Gastroesophageal sphincter (tissue), 3 donors: ENCODE data around the gene INO80E.

Source experiments
- CTCF ChIP-seq, 4 experiments: fragments of 200-600 bp in 2 of 4; fragments of 450-650 bp in 2 of 4; sonication (generic) in 1 of 4; IDR thresholded peaks; one replicate each; pipeline ENCODE4 v1.5.1; 2017 to 2019; ENCODE audit warnings: antibody characterized with exemption in 4 of 4, mild to moderate bottlenecking in 2 of 4, moderate library complexity in 2 of 4
- EP300 ChIP-seq: sonication (generic); formaldehyde crosslinking; IDR thresholded peaks from one replicate; pipeline ENCODE4 v1.6.1; 2017; ENCODE audit warnings: antibody characterized with exemption, mild to moderate bottlenecking
- POLR2A ChIP-seq, 2 donors: fragments of 450-650 bp; IDR thresholded peaks; one replicate each; pipeline ENCODE4 v1.6.1; 2017; ENCODE audit warnings: antibody characterized with exemption in 2 of 2, mild to moderate bottlenecking in 2 of 2, moderate library complexity in 1 of 2
- POLR2AphosphoS5 ChIP-seq: sonication (generic); formaldehyde crosslinking; IDR thresholded peaks from one replicate; pipeline ENCODE4 v1.6.1; 2017; ENCODE audit warnings: antibody characterized with exemption

GRCh38 chr16:30003670-30004423 is 7.8 kb downstream of the INO80E start:
- TF ChIP-seq POLR2A (IDR thresholded peaks at IDR 0.05) = no peak
- TF ChIP-seq CTCF (IDR thresholded peaks at IDR 0.05) = no peak
- no peak for TF ChIP-seq POLR2AphosphoS5
- TF ChIP-seq EP300 = no peak
